Trophoblast cell (in vitro differentiated cells and primary cell): ENCODE results near the gene COL25A1.

ENCODE experiments used
- DNase-seq, 2 donors: peaks; one replicate each; pipeline ENCODE4 v3.0.0-alpha.2; 2016
- H2AFZ ChIP-seq: 2 replicates; pipeline ENCODE4 v1.6.1; 2013; ENCODE audit warnings: low read length, moderate library complexity, mild to moderate bottlenecking; ENCODE audit not compliant: insufficient read depth, poor library complexity
- H2AK5ac ChIP-seq: 2 replicates; pipeline ENCODE4 v1.6.1; 2013; ENCODE audit warnings: mild to moderate bottlenecking, low read length
- H2BK120ac ChIP-seq: 2 replicates; pipeline ENCODE4 v1.6.1; 2013; ENCODE audit warnings: low read length, mild to moderate bottlenecking, moderate library complexity; ENCODE audit not compliant: insufficient read depth, poor library complexity
- H2BK12ac ChIP-seq: 2 replicates; pipeline ENCODE4 v1.6.1; 2013; ENCODE audit warnings: mild to moderate bottlenecking, low read length, moderate library complexity
- H2BK5ac ChIP-seq: 2 replicates; pipeline ENCODE4 v1.6.1; 2013; ENCODE audit warnings: low read length, low read depth, moderate library complexity, mild to moderate bottlenecking; ENCODE audit not compliant: poor library complexity
- H3K14ac ChIP-seq: 2 replicates; pipeline ENCODE4 v1.6.1; 2013; ENCODE audit warnings: mild to moderate bottlenecking, low read length
- H3K18ac ChIP-seq: 2 replicates; pipeline ENCODE4 v1.6.1; 2013; ENCODE audit warnings: mild to moderate bottlenecking, low read length
- H3K23ac ChIP-seq: 2 replicates; pipeline ENCODE4 v1.6.1; 2013; ENCODE audit warnings: low read length
- H3K27ac ChIP-seq: 2 replicates; pipeline ENCODE4 v1.5.1; 2013; ENCODE audit warnings: low read depth, mild to moderate bottlenecking, inconsistent platforms, low read length, moderate library complexity
- H3K27me3 ChIP-seq: 2 replicates; pipeline ENCODE4 v1.6.1; 2013; ENCODE audit warnings: inconsistent platforms, mild to moderate bottlenecking, low read length, moderate library complexity; ENCODE audit not compliant: insufficient read depth
- H3K36me3 ChIP-seq, 2 experiments: 1 replicate in 1 of 2; 2 replicates in 1 of 2; pipeline ENCODE4 v1.6.1; 2013; ENCODE audit warnings: low read length in 2 of 2, mild to moderate bottlenecking in 2 of 2, moderate library complexity in 1 of 2; ENCODE audit not compliant: insufficient read depth in 2 of 2, control insufficient read depth in 1 of 2
- H3K4ac ChIP-seq: 2 replicates; pipeline ENCODE4 v1.6.1; 2013; ENCODE audit warnings: low read depth, mild to moderate bottlenecking, low read length, moderate library complexity
- H3K4me1 ChIP-seq, 2 experiments: 1 replicate in 1 of 2; 2 replicates in 1 of 2; pipeline ENCODE4 v1.6.1; 2013; ENCODE audit warnings: low read length in 2 of 2, mild to moderate bottlenecking in 2 of 2, moderate library complexity in 1 of 2; ENCODE audit not compliant: insufficient read depth in 2 of 2, control insufficient read depth in 1 of 2
- H3K4me2 ChIP-seq: 2 replicates; pipeline ENCODE4 v1.6.1; 2013; ENCODE audit warnings: inconsistent platforms, mild to moderate bottlenecking, low read length, moderate library complexity
- H3K4me3 ChIP-seq: 2 replicates; pipeline ENCODE4 v1.5.1; 2013; ENCODE audit warnings: mild to moderate bottlenecking, low read depth, low read length, inconsistent platforms
- H3K79me1 ChIP-seq: one replicate; pipeline ENCODE4 v1.6.1; 2013; ENCODE audit warnings: low read length
- H3K79me2 ChIP-seq: 2 replicates; pipeline ENCODE4 v1.6.1; 2013; ENCODE audit warnings: low read length, mild to moderate bottlenecking; ENCODE audit not compliant: control insufficient read depth, insufficient read depth, poor library complexity
- H3K9ac ChIP-seq: 2 replicates; pipeline ENCODE4 v1.6.1; 2013; ENCODE audit warnings: mild to moderate bottlenecking, low read length
- H3K9me3 ChIP-seq: 2 replicates; pipeline ENCODE4 v1.6.1; 2013; ENCODE audit warnings: low read depth, mild to moderate bottlenecking, control low read depth, inconsistent platforms, low read length; ENCODE audit not compliant: insufficient read depth
- H4K12ac ChIP-seq: 2 replicates; pipeline ENCODE4 v1.6.1; 2013; ENCODE audit warnings: low read depth, mild to moderate bottlenecking, low read length, moderate library complexity
- H4K8ac ChIP-seq: 2 replicates; pipeline ENCODE4 v1.6.1; 2013; ENCODE audit warnings: low read depth, mild to moderate bottlenecking, low read length, moderate library complexity
- H4K91ac ChIP-seq: one replicate; pipeline ENCODE4 v1.6.1; 2013; ENCODE audit warnings: low read depth, mild to moderate bottlenecking, low read length, moderate library complexity
- WGBS: extraction: QIAGEN DNeasy Blood & Tissue Kit; methylation state at CpG from one replicate; pipeline ENCODE4 v1.1.7; 2013; ENCODE audit warnings: missing lambda C conversion rate; ENCODE audit not compliant: insufficient read length, insufficient coverage; ENCODE audit errors: extremely low coverage; 5-methylcytosine and 5-hydroxymethylcytosine counted together

Gene COL25A1

GRCh38 chr4:108820492-108821350 lies 481.7 kb downstream of the COL25A1 start:
- Histone ChIP-seq H3K27ac (no peak overlapping the region), H3K4me1 (no peaks in the 10 kb centered on the region), H3K79me2 (no peaks in the 10 kb centered on the region), H2AFZ (no peak overlapping the region), H3K14ac (no peak overlapping the region), H4K91ac (no peak overlapping the region), H3K4me3 (no peak overlapping the region), H3K23ac (no peak overlapping the region), H3K27me3 (no peaks in the 10 kb centered on the region), H2BK120ac (no peak overlapping the region), H3K4me2 (no peak overlapping the region), H3K36me3 (no peaks in the 10 kb centered on the region), H2BK12ac (no peak overlapping the region), H2BK5ac (no peak overlapping the region), H4K8ac (no peak overlapping the region), H4K12ac (no peak overlapping the region), H3K9ac (no peak overlapping the region), H2AK5ac (no peak overlapping the region), H3K79me1 (no peaks in the 10 kb centered on the region), H3K18ac (no peak overlapping the region), H3K9me3 (no peaks in the 10 kb centered on the region), H3K4ac (no peak overlapping the region)
- no peak for DNase-seq
- no CpG with 5 or more reads among the region's 1 CpG for WGBS

GRCh38 chr4:108814326-108814725 lies 488.1 kb downstream of the COL25A1 start:
- no peak overlapping the region for H2AFZ ChIP-seq
- no peak overlapping the region for H2BK12ac ChIP-seq
- no peak overlapping the region for H2BK120ac ChIP-seq
- H3K18ac ChIP-seq: no peak overlapping the region
- no peak overlapping the region for H3K23ac ChIP-seq
- no peak overlapping the region for H3K4ac ChIP-seq
- no peak overlapping the region for H4K91ac ChIP-seq
- H3K79me1 ChIP-seq: no peaks in the 10 kb centered on the region
- no peak overlapping the region for H3K27ac ChIP-seq
- no peak overlapping the region for H2AK5ac ChIP-seq
- H3K14ac ChIP-seq: no peak overlapping the region
- no peak overlapping the region for H2BK5ac ChIP-seq
- H3K9ac ChIP-seq: no peak overlapping the region
- H3K4me3 ChIP-seq: no peak overlapping the region
- no peak for DNase-seq
- no peaks in the 10 kb centered on the region for H3K79me2 ChIP-seq
- H3K4me1 ChIP-seq: no peaks in the 10 kb centered on the region
- no peak overlapping the region for H3K4me2 ChIP-seq
- no peak overlapping the region for H4K12ac ChIP-seq
- H3K9me3 ChIP-seq: no peaks in the 10 kb centered on the region
- no CpG with 5 or more reads among the region's 4 CpGs for WGBS
- H3K27me3 ChIP-seq: no peaks in the 10 kb centered on the region
- no peak overlapping the region for H4K8ac ChIP-seq
- H3K36me3 ChIP-seq: no peaks in the 10 kb centered on the region

GRCh38 chr4:108813261-108813660 lies 489.2 kb downstream of the COL25A1 start:
- Histone ChIP-seq H3K79me1 (no peaks in the 10 kb centered on the region), H2BK120ac (no peak overlapping the region), H2BK12ac (no peak overlapping the region), H4K91ac (no peak overlapping the region), H4K12ac (no peak overlapping the region), H3K4me3 (no peak overlapping the region), H3K36me3 (no peaks in the 10 kb centered on the region), H3K4me2 (no peak overlapping the region), H3K9ac (no peak overlapping the region), H3K9me3 (no peaks in the 10 kb centered on the region), H3K4ac (no peak overlapping the region), H2AK5ac (no peak overlapping the region), H3K79me2 (no peaks in the 10 kb centered on the region), H3K4me1 (no peaks in the 10 kb centered on the region), H3K14ac (no peak overlapping the region), H2BK5ac (no peak overlapping the region), H3K18ac (no peak overlapping the region), H2AFZ (no peak overlapping the region), H3K23ac (no peak overlapping the region), H3K27me3 (no peaks in the 10 kb centered on the region), H3K27ac (no peak overlapping the region), H4K8ac (no peak overlapping the region)
- no CpG with 5 or more reads among the region's 3 CpGs for WGBS
- peak; percentile 19 to 71 for DNase-seq

GRCh38 chr4:108811486-108811885 lies 491.0 kb downstream of the COL25A1 start:
- Histone ChIP-seq H2AK5ac (no peak overlapping the region), H3K4ac (no peak overlapping the region), H3K36me3 (no peaks in the 10 kb centered on the region), H3K23ac (no peak overlapping the region), H2AFZ (no peak overlapping the region), H4K91ac (no peak overlapping the region), H3K79me2 (no peaks in the 10 kb centered on the region), H3K18ac (no peak overlapping the region), H3K14ac (no peak overlapping the region), H3K27me3 (no peaks in the 10 kb centered on the region), H3K27ac (no peak overlapping the region), H3K4me1 (no peaks in the 10 kb centered on the region), H2BK12ac (no peak overlapping the region), H3K79me1 (no peaks in the 10 kb centered on the region), H4K12ac (no peak overlapping the region), H2BK120ac (no peak overlapping the region), H4K8ac (no peak overlapping the region), H2BK5ac (no peak overlapping the region), H3K4me2 (no peak overlapping the region), H3K9ac (no peak overlapping the region), H3K9me3 (no peaks in the 10 kb centered on the region), H3K4me3 (no peak overlapping the region)
- WGBS: no CpG with 5 or more reads among the region's 1 CpG
- DNase-seq: no peak
